Measurements from ENCODE around the gene IL17C.

Gene IL17C

GRCh38 chr16:88649195-88649923 lies 11.0 kb downstream of the IL17C start:
- H3K4me3 ChIP-seq (ENCODE audit: low read depth, low read length): no peak overlapping the region; the same call in 1 of the 2 replicates
- TF ChIP-seq CTCF (IDR thresholded peaks at IDR 0.05; ENCODE audit: low read depth, low read length): no peak

GRCh38 chr16:88649924-88650748 lies 11.8 kb downstream of the IL17C start:
- TF ChIP-seq CTCF (IDR thresholded peaks at IDR 0.05; ENCODE audit: low read depth, low read length): no peak
- H3K4me3 ChIP-seq (ENCODE audit: low read depth, low read length): peak overlapping the region; percentile 61

GRCh38 chr16:88650749-88651275 lies 12.4 kb downstream of the IL17C start, which contains the start of gene CYBA:
Gene CYBA (minus strand): TSS chr16:88651053. CDS start chr16:88651013, 40 bp downstream.
- no peak for TF ChIP-seq CTCF (IDR thresholded peaks at IDR 0.05; ENCODE audit: low read depth, low read length)
- H3K4me3 ChIP-seq (ENCODE audit: low read depth, low read length): peak within 1 kb of the TSS; percentile 61

- TF ChIP-seq CTCF (IDR thresholded peaks at IDR 0.05; ENCODE audit: low read depth, low read length): no peak
- H3K4me3 ChIP-seq (ENCODE audit: low read depth, low read length): peak overlapping the region; percentile 61
These were observed 13.1 kb downstream of the IL17C start for GRCh38 chr16:88651276-88651988.

- TF ChIP-seq CTCF (IDR thresholded peaks at IDR 0.05; ENCODE audit: low read depth, low read length): no peak
- no peak overlapping the region for H3K4me3 ChIP-seq (ENCODE audit: low read depth, low read length)
These were observed 13.8 kb downstream of the IL17C start for GRCh38 chr16:88651989-88652761.

- H3K4me3 ChIP-seq (ENCODE audit: low read depth, low read length): no peak overlapping the region
- no peak for TF ChIP-seq CTCF (IDR thresholded peaks at IDR 0.05; ENCODE audit: low read depth, low read length)
These were observed 14.3 kb downstream of the IL17C start for GRCh38 chr16:88652762-88653063.
